ENCODE measurements around the gene KAZALD1.

KAZALD1 gene

GRCh38 chr10:101021692-101022251, 40.0 kb upstream of the KAZALD1 start:
- H3K27me3 ChIP-seq (ENCODE audit: insufficient read depth, low read length), result peaks cover 7% of the 10 kb centered on the region
- no peaks in the 10 kb centered on the region for H3K36me3 ChIP-seq (ENCODE audit: control insufficient read depth in 1 of 2, insufficient read depth in 2 of 2, low read length in 2 of 2)
- no peak overlapping the region for H3K4ac ChIP-seq (ENCODE audit: low read depth, low read length)
- no peak overlapping the region for H4K91ac ChIP-seq (ENCODE audit: low read depth, low read length)
- H3K9ac ChIP-seq (ENCODE audit: low read length), result no peak overlapping the region
- no peak for DNase-seq
- no peak overlapping the region for H4K12ac ChIP-seq (ENCODE audit: low read depth, low read length)
- no peak overlapping the region for H3K18ac ChIP-seq (ENCODE audit: low read length)
- no peak overlapping the region for H2AFZ ChIP-seq (ENCODE audit: insufficient read depth, low read length, poor library complexity)
- no CpG with 5 or more reads among the region's 11 CpGs for WGBS (ENCODE audit: extremely low coverage, insufficient coverage, insufficient read length)
- peaks cover 7 to 13% of the 10 kb centered on the region in 2 experiments for H3K4me1 ChIP-seq (ENCODE audit: control insufficient read depth in 1 of 2, insufficient read depth in 2 of 2, low read length in 2 of 2)
- no peak overlapping the region for H3K4me2 ChIP-seq (ENCODE audit: low read length)
- no peaks in the 10 kb centered on the region for H3K79me2 ChIP-seq (ENCODE audit: control insufficient read depth, insufficient read depth, low read length, poor library complexity)
- no peak overlapping the region for H2AK5ac ChIP-seq (ENCODE audit: low read length)
- H4K8ac ChIP-seq (ENCODE audit: low read depth, low read length), result no peak overlapping the region
- H2BK120ac ChIP-seq (ENCODE audit: insufficient read depth, low read length, poor library complexity), result no peak overlapping the region
- H3K27ac ChIP-seq (ENCODE audit: low read depth, low read length), result no peak overlapping the region
- no peak overlapping the region for H3K23ac ChIP-seq (ENCODE audit: low read length)
- H3K4me3 ChIP-seq (ENCODE audit: low read depth, low read length), result no peak overlapping the region
- peaks cover 2% of the 10 kb centered on the region for H3K9me3 ChIP-seq (ENCODE audit: insufficient read depth, low read depth, low read length)
- H3K79me1 ChIP-seq (ENCODE audit: low read length), result no peaks in the 10 kb centered on the region
- H3K14ac ChIP-seq (ENCODE audit: low read length), result no peak overlapping the region
- H2BK5ac ChIP-seq (ENCODE audit: low read depth, low read length, poor library complexity), result no peak overlapping the region
- no peak overlapping the region for H2BK12ac ChIP-seq (ENCODE audit: low read length)

- no CpG with 5 or more reads among the region's 15 CpGs for WGBS (ENCODE audit: extremely low coverage, insufficient coverage, insufficient read length)
These were observed 38.7 kb upstream of the KAZALD1 start for GRCh38 chr10:101022967-101023705.

GRCh38 chr10:101027106-101027720, 34.6 kb upstream of the KAZALD1 start:
- Histone ChIP-seq H3K9ac (ENCODE audit: low read length) (no peak overlapping the region), H3K4ac (ENCODE audit: low read depth, low read length) (no peak overlapping the region), H3K18ac (ENCODE audit: low read length) (no peak overlapping the region), H4K91ac (ENCODE audit: low read depth, low read length) (no peak overlapping the region), H4K8ac (ENCODE audit: low read depth, low read length) (no peak overlapping the region), H4K12ac (ENCODE audit: low read depth, low read length) (no peak overlapping the region), H3K4me3 (ENCODE audit: low read depth, low read length) (no peak overlapping the region), H2BK120ac (ENCODE audit: insufficient read depth, low read length, poor library complexity) (no peak overlapping the region), H3K36me3 (ENCODE audit: control insufficient read depth in 1 of 2, insufficient read depth in 2 of 2, low read length in 2 of 2) (no peaks in the 10 kb centered on the region), H3K27me3 (ENCODE audit: insufficient read depth, low read length) (no peaks in the 10 kb centered on the region), H2AK5ac (ENCODE audit: low read length) (no peak overlapping the region), H3K79me1 (ENCODE audit: low read length) (peaks cover 3% of the 10 kb centered on the region), H2BK5ac (ENCODE audit: low read depth, low read length, poor library complexity) (no peak overlapping the region), H2AFZ (ENCODE audit: insufficient read depth, low read length, poor library complexity) (no peak overlapping the region), H2BK12ac (ENCODE audit: low read length) (no peak overlapping the region), H3K9me3 (ENCODE audit: insufficient read depth, low read depth, low read length) (no peaks in the 10 kb centered on the region), H3K14ac (ENCODE audit: low read length) (no peak overlapping the region), H3K27ac (ENCODE audit: low read depth, low read length) (no peak overlapping the region), H3K4me2 (ENCODE audit: low read length) (no peak overlapping the region), H3K4me1 (ENCODE audit: control insufficient read depth in 1 of 2, insufficient read depth in 2 of 2, low read length in 2 of 2) (peaks cover 14 to 21% of the 10 kb centered on the region in 2 experiments), H3K79me2 (ENCODE audit: control insufficient read depth, insufficient read depth, low read length, poor library complexity) (no peaks in the 10 kb centered on the region), H3K23ac (ENCODE audit: low read length) (no peak overlapping the region)
- DNase-seq, result no peak
- no CpG with 5 or more reads among the region's 10 CpGs for WGBS (ENCODE audit: extremely low coverage, insufficient coverage, insufficient read length)

More at GRCh38 chr10:101022967-101023705, 38.7 kb upstream of the KAZALD1 start:
- Histone ChIP-seq H3K18ac (ENCODE audit: low read length) (no peak overlapping the region), H3K79me2 (ENCODE audit: control insufficient read depth, insufficient read depth, low read length, poor library complexity) (no peaks in the 10 kb centered on the region), H2BK120ac (ENCODE audit: insufficient read depth, low read length, poor library complexity) (no peak overlapping the region), H3K23ac (ENCODE audit: low read length) (no peak overlapping the region), H2AK5ac (ENCODE audit: low read length) (no peak overlapping the region), H3K36me3 (ENCODE audit: control insufficient read depth in 1 of 2, insufficient read depth in 2 of 2, low read length in 2 of 2) (no peaks in the 10 kb centered on the region), H3K4me3 (ENCODE audit: low read depth, low read length) (no peak overlapping the region), H4K12ac (ENCODE audit: low read depth, low read length) (no peak overlapping the region), H3K14ac (ENCODE audit: low read length) (no peak overlapping the region), H4K91ac (ENCODE audit: low read depth, low read length) (no peak overlapping the region), H2AFZ (ENCODE audit: insufficient read depth, low read length, poor library complexity) (no peak overlapping the region), H3K4ac (ENCODE audit: low read depth, low read length) (no peak overlapping the region), H2BK12ac (ENCODE audit: low read length) (no peak overlapping the region), H2BK5ac (ENCODE audit: low read depth, low read length, poor library complexity) (no peak overlapping the region), H3K27ac (ENCODE audit: low read depth, low read length) (no peak overlapping the region), H3K9ac (ENCODE audit: low read length) (no peak overlapping the region), H3K27me3 (ENCODE audit: insufficient read depth, low read length) (no peaks in the 10 kb centered on the region), H3K9me3 (ENCODE audit: insufficient read depth, low read depth, low read length) (peaks cover 2% of the 10 kb centered on the region), H3K79me1 (ENCODE audit: low read length) (no peaks in the 10 kb centered on the region), H3K4me2 (ENCODE audit: low read length) (no peak overlapping the region), H3K4me1 (ENCODE audit: control insufficient read depth in 1 of 2, insufficient read depth in 2 of 2, low read length in 2 of 2) (peaks cover 6 to 12% of the 10 kb centered on the region in 2 experiments), H4K8ac (ENCODE audit: low read depth, low read length) (no peak overlapping the region)
- no peak for DNase-seq

GRCh38 chr10:101028446-101029337, 33.1 kb upstream of the KAZALD1 start:
- Histone ChIP-seq H3K4ac (ENCODE audit: low read depth, low read length) (no peak overlapping the region), H2BK5ac (ENCODE audit: low read depth, low read length, poor library complexity) (no peak overlapping the region), H2AK5ac (ENCODE audit: low read length) (no peak overlapping the region), H3K27ac (ENCODE audit: low read depth, low read length) (no peak overlapping the region), H3K79me1 (ENCODE audit: low read length) (peaks cover 9% of the 10 kb centered on the region), H2BK12ac (ENCODE audit: low read length) (no peak overlapping the region), H3K79me2 (ENCODE audit: control insufficient read depth, insufficient read depth, low read length, poor library complexity) (no peaks in the 10 kb centered on the region), H3K9ac (ENCODE audit: low read length) (no peak overlapping the region), H3K36me3 (ENCODE audit: control insufficient read depth in 1 of 2, insufficient read depth in 2 of 2, low read length in 2 of 2) (no peaks in the 10 kb centered on the region), H3K4me1 (ENCODE audit: control insufficient read depth in 1 of 2, insufficient read depth in 2 of 2, low read length in 2 of 2) (peaks cover 17 to 25% of the 10 kb centered on the region in 2 experiments), H3K9me3 (ENCODE audit: insufficient read depth, low read depth, low read length) (no peaks in the 10 kb centered on the region), H4K12ac (ENCODE audit: low read depth, low read length) (no peak overlapping the region), H2BK120ac (ENCODE audit: insufficient read depth, low read length, poor library complexity) (no peak overlapping the region), H3K4me3 (ENCODE audit: low read depth, low read length) (no peak overlapping the region), H3K23ac (ENCODE audit: low read length) (no peak overlapping the region), H2AFZ (ENCODE audit: insufficient read depth, low read length, poor library complexity) (no peak overlapping the region), H3K27me3 (ENCODE audit: insufficient read depth, low read length) (no peaks in the 10 kb centered on the region), H4K8ac (ENCODE audit: low read depth, low read length) (no peak overlapping the region), H3K14ac (ENCODE audit: low read length) (no peak overlapping the region), H3K18ac (ENCODE audit: low read length) (no peak overlapping the region), H4K91ac (ENCODE audit: low read depth, low read length) (no peak overlapping the region), H3K4me2 (ENCODE audit: low read length) (no peak overlapping the region)
- peak in 1 of 2 donors; percentile 14 for DNase-seq
- no CpG with 5 or more reads among the region's 7 CpGs for WGBS (ENCODE audit: extremely low coverage, insufficient coverage, insufficient read length)
